GM21825 (cell line): ENCODE data around the gene NDFIP1.
"Not testable (repeated sequence)": the region's sequence is repeated elsewhere in the genome, so short reads cannot be mapped to it uniquely, and the experiment has no call there.

Experiments used
- ATAC-seq: cut with Tn5 transposase; IDR thresholded peaks from one replicate; pipeline ENCODE4 v1.9.1; 2021; ENCODE audit warnings: mild to moderate bottlenecking, moderate library complexity; ENCODE audit not compliant: unreplicated experiment

The NDFIP1 gene

GRCh38 chr5:142151436-142152383 lies 43.1 kb downstream of the NDFIP1 start:
- no peak for ATAC-seq

- ATAC-seq = no peak
Measured at GRCh38 chr5:142152384-142152732, 43.8 kb downstream of the NDFIP1 start.

GRCh38 chr5:142153674-142154448 lies 45.3 kb downstream of the NDFIP1 start:
- ATAC-seq = no peak

GRCh38 chr5:142154449-142154841 lies 45.9 kb downstream of the NDFIP1 start:
- ATAC-seq = not testable (repeated sequence)

GRCh38 chr5:142156839-142157463 lies 48.4 kb downstream of the NDFIP1 start:
- ATAC-seq = no peak

- ATAC-seq = no peak
Measured at GRCh38 chr5:142159354-142159753, 50.8 kb downstream of the NDFIP1 start.

GRCh38 chr5:142164315-142164714 lies 55.7 kb downstream of the NDFIP1 start:
- no peak for ATAC-seq

GRCh38 chr5:142166754-142167153 lies 58.2 kb downstream of the NDFIP1 start:
- ATAC-seq = no peak

GRCh38 chr5:142167458-142167857 lies 58.9 kb downstream of the NDFIP1 start:
- ATAC-seq = no peak

GRCh38 chr5:142168365-142168764 lies 59.8 kb downstream of the NDFIP1 start:
- ATAC-seq = no peak

GRCh38 chr5:142170254-142170953 lies 61.8 kb downstream of the NDFIP1 start:
- no peak for ATAC-seq

- ATAC-seq = no peak
Measured at GRCh38 chr5:142171270-142171669, 62.7 kb downstream of the NDFIP1 start.

GRCh38 chr5:142175039-142175438 lies 66.5 kb downstream of the NDFIP1 start:
- no peak for ATAC-seq

- ATAC-seq = no peak
Measured at GRCh38 chr5:142175461-142176142, 67.0 kb downstream of the NDFIP1 start.

- no peak for ATAC-seq
Measured at GRCh38 chr5:142176255-142176654, 67.7 kb downstream of the NDFIP1 start.

- no peak for ATAC-seq
Measured at GRCh38 chr5:142178651-142179050, 70.1 kb downstream of the NDFIP1 start.

GRCh38 chr5:142179776-142180387 lies 71.3 kb downstream of the NDFIP1 start:
- ATAC-seq = no peak

GRCh38 chr5:142181096-142181495 lies 72.5 kb downstream of the NDFIP1 start:
- ATAC-seq = no peak

GRCh38 chr5:142181547-142182163 lies 73.1 kb downstream of the NDFIP1 start:
- no peak for ATAC-seq
